ENCODE measurements around the gene NFU1.

NFU1 gene

DNA sequence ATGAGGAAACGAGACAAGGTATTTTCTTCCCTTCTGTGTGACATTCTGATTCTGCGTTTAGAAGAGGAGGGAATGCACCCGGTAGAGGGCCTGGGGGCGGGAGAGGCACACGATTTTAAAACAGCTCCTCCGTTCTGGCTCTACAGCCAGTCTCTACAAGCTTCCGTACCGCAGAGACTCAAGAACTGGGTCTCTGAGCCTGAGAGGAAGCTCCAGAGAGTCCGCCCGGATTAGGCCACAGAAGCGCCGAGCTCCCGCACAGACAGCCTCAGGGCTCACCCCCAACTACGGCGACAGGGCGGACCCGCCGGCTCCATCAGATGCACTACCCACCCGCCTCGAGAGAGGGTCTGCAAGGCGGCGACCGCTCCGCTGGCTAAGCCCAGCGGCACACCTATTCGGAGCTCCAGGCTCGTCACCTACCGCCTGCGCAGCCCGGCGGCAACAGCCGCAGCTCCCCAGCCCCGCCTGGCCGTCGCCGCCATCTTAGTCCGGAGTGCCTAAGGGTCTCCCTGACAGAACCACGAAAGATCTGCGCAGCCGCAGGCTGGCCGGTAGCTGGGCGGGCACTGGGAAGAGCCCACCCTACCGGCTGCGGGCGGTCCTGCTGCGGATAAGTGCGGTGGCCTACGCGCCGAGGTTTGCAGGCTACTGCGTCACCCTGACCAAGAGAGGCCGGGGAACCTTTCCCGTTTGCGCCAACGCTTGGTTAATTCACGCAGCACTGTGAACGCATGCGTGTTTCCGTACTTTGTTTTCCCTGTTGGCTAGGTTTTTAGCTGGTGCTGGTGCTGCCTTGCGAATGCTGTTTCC is at the start of gene NFU1:
Gene NFU1 (minus strand): TSS at position 498 of the 813 bp plus-strand sequence. CDS start 13 bp downstream, at position 485.
- DNase-seq = peak; percentile 86

DNA sequence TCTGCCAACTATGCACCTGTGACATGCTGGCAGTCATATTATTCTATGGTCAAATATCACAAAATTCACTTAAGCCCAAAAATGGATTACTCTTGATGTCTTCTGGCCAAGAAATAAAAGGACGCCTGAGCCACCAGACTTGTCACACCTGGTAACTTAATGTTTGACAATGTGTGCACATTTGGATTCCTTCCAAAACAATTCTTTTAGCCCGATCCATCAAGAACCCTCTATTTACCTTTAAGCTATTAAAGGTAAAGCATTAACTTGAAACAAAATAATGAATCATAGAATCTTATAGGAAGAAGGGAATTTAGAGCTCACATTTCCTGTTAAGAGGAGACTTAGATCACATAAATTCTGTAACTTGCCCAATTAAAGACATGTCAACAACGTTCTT is 46.5 kb upstream of the NFU1 start:
- DNase-seq = no peak

GRCh38 chr2:69483024-69483423 is 45.8 kb upstream of the NFU1 start:
- no peak for DNase-seq

DNA sequence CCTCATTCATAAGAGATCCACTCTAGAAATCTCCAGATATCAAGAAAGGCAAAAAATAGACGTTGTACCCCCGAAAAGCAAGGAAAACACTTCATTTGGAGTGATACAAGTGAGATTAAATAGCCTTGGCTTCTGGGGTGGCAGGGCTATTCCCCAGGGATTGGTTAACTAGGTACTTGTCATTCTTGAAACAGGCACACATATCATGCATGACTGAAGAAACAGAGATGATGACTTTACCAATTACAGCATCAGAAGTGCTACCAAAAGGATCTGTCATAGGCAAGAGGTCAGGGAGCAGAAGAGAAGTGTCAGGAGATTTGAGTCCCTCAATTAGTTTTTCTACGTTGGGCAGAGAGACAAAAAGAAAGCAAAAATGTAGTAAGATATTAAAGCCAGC is 45.2 kb upstream of the NFU1 start:
- no peak for DNase-seq

GRCh38 chr2:69481421-69481820 is 44.2 kb upstream of the NFU1 start:
- no peak for DNase-seq

DNA sequence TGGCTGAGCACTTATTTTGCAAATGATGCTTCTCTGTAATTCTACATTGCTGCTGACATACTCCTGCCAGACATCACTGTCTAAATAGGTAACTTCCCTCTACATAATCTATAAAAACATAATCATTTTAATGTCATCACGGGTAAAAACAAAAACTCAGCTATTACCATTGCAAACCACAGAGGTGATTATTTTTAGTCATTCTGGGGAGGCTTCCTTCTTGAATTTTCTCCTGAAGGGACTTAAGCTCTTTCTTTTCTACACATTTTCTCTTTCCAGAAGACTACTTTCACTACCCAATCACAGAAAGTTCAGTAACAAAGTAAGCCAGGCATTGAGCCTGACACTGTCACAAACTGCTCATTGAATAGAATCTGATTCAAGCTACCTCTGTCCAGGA is 40.4 kb upstream of the NFU1 start:
- no peak for DNase-seq

- DNase-seq = no peak
These were observed 37.5 kb upstream of the NFU1 start for GRCh38 chr2:69474688-69475087.

GRCh38 chr2:69471793-69472192 is 34.6 kb upstream of the NFU1 start:
- DNase-seq = no peak

DNA sequence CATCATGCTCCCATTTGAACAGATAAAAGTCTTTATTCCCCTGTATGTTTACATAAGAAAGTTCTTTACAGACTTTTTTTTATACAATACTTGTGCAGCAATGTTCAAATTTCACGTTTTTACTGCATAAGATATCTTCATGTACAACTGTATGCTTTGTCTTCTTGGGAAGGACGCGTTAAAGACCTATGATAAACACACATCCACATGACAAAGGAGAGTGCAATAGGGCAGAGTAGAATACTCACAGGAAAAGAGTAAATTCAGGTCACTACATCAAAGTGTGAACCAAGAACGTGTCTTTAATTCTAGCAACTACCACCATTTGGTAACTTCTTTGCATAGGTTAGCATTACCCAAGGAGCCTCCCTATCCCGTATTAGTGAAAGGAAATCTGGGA is 33.7 kb upstream of the NFU1 start:
- DNase-seq = no peak

GRCh38 chr2:69469784-69470183 is 32.5 kb upstream of the NFU1 start:
- no peak for DNase-seq

GRCh38 chr2:69469375-69469774 is 32.1 kb upstream of the NFU1 start:
- DNase-seq = no peak

DNA sequence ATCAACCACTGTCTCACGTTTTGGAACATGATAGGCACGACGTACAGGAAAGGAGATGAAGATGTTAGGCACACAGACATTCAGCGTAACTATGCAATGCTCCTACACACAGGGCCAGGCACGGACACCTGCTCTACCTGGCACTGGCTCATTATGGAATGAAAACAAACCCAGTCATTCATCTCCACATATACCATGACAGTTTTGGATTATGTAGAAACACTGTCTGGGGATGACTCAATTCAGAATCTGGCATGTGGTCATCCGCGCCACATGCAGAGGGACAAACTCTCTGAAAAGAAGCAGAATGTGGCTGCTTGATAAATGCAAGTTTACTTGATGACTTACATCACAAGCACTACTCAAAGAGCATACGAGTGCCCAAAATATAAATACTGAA is 29.5 kb upstream of the NFU1 start:
- DNase-seq = no peak

DNA sequence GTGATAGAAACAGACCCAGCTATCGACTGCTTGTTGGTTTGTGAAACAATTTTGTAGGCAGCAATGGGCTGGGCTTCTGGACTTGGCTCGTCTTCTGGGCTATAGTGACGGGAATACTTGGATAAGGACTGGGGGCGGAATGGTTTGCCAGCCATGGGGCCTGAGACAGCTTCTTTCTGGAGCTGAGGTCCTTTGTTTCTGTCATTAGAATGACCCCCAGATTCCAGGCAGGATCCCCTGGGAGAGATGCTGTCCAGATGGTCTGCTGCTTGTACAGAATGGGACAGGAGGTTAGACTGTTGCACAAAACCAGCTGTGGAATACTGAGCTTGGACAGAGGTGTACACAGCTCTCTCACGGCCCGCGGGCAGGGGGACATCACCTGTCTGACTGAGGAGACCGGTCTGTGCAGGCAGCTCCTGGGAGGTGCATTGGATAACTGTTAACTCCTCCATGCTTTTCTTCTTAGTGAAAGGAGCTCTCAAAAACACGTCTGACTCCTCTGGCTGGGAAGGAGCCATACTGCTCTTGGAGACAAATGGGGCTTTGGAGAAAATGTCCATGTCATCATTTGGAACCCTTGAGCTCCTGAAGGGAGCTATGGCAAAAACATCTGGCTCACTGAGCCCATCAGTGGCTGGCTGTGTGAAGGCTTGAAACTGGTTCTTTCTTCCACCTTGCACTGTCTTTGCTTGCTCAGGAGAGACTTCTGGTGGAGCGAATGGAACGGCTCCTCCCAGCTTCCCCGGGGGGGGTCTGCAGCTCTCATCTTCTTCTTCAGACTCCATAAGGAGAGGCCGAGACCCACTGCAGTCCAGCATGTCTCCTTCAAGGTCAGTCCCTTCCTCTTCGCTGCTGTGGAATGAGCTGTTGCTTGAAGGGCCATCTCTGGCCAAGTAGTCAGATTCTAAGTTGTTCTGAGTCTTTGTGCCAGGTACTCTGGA is 28.6 kb upstream of the NFU1 start:
- no peak for DNase-seq

GRCh38 chr2:69464575-69464974 is 27.3 kb upstream of the NFU1 start:
- no peak for DNase-seq

DNA sequence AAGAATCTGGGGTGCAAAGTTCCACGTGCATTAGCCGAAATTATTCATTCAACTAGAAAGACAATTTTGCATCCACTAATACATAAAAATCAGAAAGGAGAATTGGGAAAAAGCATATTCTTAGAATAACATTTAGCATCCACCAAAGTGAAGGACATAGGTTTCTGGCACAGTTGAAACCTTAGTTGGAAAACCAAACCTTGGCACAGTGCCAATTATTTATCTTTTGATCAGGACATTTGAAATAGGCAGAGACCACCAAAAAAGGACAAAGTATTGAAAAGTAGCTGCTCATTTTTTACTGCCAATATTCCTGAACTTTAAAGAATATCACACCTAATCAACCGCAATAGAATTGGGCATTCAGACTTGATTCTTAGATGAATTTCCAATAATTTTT is 25.5 kb upstream of the NFU1 start:
- no peak for DNase-seq

GRCh38 chr2:69461404-69461803 is 24.2 kb upstream of the NFU1 start:
- no peak for DNase-seq

GRCh38 chr2:69459936-69460335 is 22.7 kb upstream of the NFU1 start:
- no peak for DNase-seq

- no peak for DNase-seq
These were observed 19.8 kb upstream of the NFU1 start for GRCh38 chr2:69456950-69457445.

DNA sequence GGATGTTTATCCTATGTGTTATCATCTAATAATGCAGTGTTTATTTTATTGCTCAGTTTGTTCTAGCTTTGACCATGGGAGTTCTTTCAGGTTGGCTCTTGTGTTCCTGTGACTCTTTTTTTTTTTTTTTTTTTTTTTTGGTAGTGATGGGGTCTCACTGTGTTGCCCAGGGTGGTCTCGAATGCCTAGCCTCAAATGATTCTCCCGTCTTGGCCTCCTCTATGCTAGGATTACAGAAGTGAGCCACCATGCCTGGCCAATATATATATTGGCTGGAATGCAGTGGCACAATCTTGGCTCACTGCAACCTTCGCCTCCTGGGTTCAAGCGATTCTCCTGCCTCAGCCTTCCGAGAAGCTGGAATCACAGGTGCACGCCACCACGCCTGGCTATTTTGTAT is 18.9 kb upstream of the NFU1 start:
- no peak for DNase-seq

- DNase-seq = no peak
These were observed 17.7 kb upstream of the NFU1 start for GRCh38 chr2:69454976-69455375.

- no peak for DNase-seq
These were observed 16.4 kb upstream of the NFU1 start for GRCh38 chr2:69453475-69454129.

- DNase-seq = no peak
These were observed 15.5 kb upstream of the NFU1 start for GRCh38 chr2:69452687-69453086.

- no peak for DNase-seq
These were observed 13.6 kb upstream of the NFU1 start for GRCh38 chr2:69450735-69451416.

Measured in stimulated activated CD4-positive, alpha-beta T cell treated with anti-CD3 and anti-CD28 coated beads, Interleukin-4, amount 100 ng/mL, for 1 hour (primary cell).